ENCODE data around the gene IPCEF1. TPM values are rescaled to one million over a fixed set of nuclear protein-coding genes. Genes with fewer than 3 reads are reported as not detected.

The IPCEF1 gene
- total and polyA plus RNA-seq, 2 donors (not counting 3 experiments of a cell fraction or from before 2014, with no cell fraction given), result 0.01 to 0.51 TPM

DNA sequence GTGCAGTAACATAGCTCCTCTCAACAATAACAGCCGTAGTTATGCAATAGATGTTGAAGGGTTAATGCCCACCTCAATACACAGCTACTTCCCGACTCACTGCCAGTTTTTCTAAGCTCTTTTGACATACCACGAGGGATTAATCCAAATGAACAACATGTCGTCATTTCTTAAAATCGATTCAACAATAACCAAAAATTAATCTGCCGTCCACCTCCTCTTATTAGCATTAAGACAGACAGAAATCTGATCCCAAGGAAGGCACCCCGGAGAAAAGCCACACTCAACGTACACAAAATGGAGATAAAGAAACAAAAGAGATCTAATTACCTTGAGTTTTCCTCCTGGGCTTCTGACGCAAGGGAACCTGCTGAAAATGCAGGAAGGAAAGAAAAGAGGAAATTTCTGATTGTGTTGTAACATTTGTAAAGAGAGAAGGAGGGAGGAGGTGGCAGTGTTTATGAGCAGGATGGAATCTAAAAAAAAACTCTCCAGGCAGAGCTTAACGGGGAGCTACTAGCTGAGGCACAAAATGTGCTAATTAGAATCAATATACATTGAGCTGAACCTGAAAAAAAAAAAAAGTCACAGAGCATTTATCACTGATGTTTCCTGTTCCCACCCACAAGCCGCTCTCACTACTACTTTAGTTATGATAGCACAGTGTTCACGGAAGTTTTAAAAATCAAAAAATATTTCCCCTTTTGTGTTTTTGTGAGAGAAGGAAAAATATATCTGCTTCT lies 109.3 kb downstream of the IPCEF1 start:
- Histone ChIP-seq H3K9me3 (replicated peaks; ENCODE audit: control insufficient read depth, insufficient read depth, low read length) (no peaks in the 10 kb centered on the region), H3K27ac (ENCODE audit: insufficient read depth, low read depth, low read length) (no peak overlapping the region), H3K36me3 (ENCODE audit: control insufficient read depth in 2 of 2, extremely low read depth in 1 of 2, insufficient read depth in 2 of 2, low read length in 2 of 2) (no peaks in the 10 kb centered on the region), H3K4me2 (ENCODE audit: insufficient read depth, low read length) (peak overlapping the region; percentile 76), H3K79me2 (ENCODE audit: control insufficient read depth, insufficient read depth, low read length) (no peaks in the 10 kb centered on the region), H3K9ac (replicated peaks; ENCODE audit: extremely low read depth, insufficient read depth, low read length) (peak overlapping the region; percentile 8), H3K4me1 (ENCODE audit: control insufficient read depth, extremely low read depth, insufficient read depth, low read length) (peaks cover 4% of the 10 kb centered on the region), H4K20me1 (replicated peaks; ENCODE audit: control insufficient read depth, extremely low read depth, insufficient read depth, low read length) (no peaks in the 10 kb centered on the region), H3K4me3 (replicated peaks in 1 of 3; ENCODE audit: insufficient read depth in 1 of 3, low read depth in 1 of 3, low read length in 3 of 3) (peak overlapping the region in 2 of 3 experiments; percentile 21 to 45), H3K9me1 (replicated peaks; ENCODE audit: control insufficient read depth, extremely low read depth, insufficient read depth, low read length) (no peaks in the 10 kb centered on the region), H3K27me3 (ENCODE audit: control insufficient read depth in 2 of 2, insufficient read depth in 2 of 2, low read length in 2 of 2) (peaks cover 0 to 3% of the 10 kb centered on the region in 2 experiments), H2AFZ (ENCODE audit: low read depth, low read length) (peak overlapping the region; percentile 68)
- TF ChIP-seq, protein P1, sequence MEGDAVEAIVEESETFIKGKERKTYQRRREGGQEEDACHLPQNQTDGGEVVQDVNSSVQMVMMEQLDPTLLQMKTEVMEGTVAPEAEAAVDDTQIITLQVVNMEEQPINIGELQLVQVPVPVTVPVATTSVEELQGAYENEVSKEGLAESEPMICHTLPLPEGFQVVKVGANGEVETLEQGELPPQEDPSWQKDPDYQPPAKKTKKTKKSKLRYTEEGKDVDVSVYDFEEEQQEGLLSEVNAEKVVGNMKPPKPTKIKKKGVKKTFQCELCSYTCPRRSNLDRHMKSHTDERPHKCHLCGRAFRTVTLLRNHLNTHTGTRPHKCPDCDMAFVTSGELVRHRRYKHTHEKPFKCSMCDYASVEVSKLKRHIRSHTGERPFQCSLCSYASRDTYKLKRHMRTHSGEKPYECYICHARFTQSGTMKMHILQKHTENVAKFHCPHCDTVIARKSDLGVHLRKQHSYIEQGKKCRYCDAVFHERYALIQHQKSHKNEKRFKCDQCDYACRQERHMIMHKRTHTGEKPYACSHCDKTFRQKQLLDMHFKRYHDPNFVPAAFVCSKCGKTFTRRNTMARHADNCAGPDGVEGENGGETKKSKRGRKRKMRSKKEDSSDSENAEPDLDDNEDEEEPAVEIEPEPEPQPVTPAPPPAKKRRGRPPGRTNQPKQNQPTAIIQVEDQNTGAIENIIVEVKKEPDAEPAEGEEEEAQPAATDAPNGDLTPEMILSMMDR (IDR thresholded peaks at IDR 0.05; ENCODE audit: extremely low read depth in 1 of 2, insufficient read depth in 1 of 2, low read depth in 1 of 2, low read length in 2 of 2), result no peak
- TF ChIP-seq MYC (IDR thresholded peaks at IDR 0.05; ENCODE audit: low read depth, low read length) (no peak), JUN (IDR thresholded peaks at IDR 0.05; ENCODE audit: borderline replicate concordance, insufficient read depth, insufficient read length, low read depth) (no peak), EZH2 (IDR thresholded peaks at IDR 0.05; ENCODE audit: borderline replicate concordance, low read depth, low read length, severe bottlenecking) (no peak), FOS (IDR thresholded peaks at IDR 0.05; ENCODE audit: borderline replicate concordance, insufficient read depth, low read length) (no peak), POLR2A (IDR thresholded peaks at IDR 0.05; ENCODE audit: low read depth, low read length) (no peak), GATA2 (IDR thresholded peaks at IDR 0.05; ENCODE audit: insufficient read depth, insufficient read length, low read depth, low read length) (no peak), POLR2AphosphoS5 (IDR thresholded peaks at IDR 0.05; ENCODE audit: insufficient read depth, low read depth, low read length) (no peak)
- TF ChIP-seq, protein P2, sequence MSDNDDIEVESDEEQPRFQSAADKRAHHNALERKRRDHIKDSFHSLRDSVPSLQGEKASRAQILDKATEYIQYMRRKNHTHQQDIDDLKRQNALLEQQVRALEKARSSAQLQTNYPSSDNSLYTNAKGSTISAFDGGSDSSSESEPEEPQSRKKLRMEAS (IDR thresholded peaks at IDR 0.05; ENCODE audit: insufficient read depth, insufficient read length), result no peak
- CTCF ChIA-PET, result interaction anchor here (0.7 to 2.5 kb wide), 4 partner anchors 9 to 704 kb away, joined by 3 to 11 read pairs (median 4); no protein-coding TSS in a partner anchor
- dilution Hi-C loops (cut with MboI; ENCODE audit: extremely low pct_ligation_motif_present, low sequenced_read_pairs), result no loop called here
- intact Hi-C loops (cut with micrococcal nuclease), result loop anchor here (2.0 kb wide), 1 partner anchor 46 kb away; no protein-coding TSS in a partner anchor
- POLR2A ChIA-PET, result no interaction called here
- peak; percentile 71 for FAIRE-seq
- BruUV-seq (replicated peaks), result TSS peak; percentile 62
- DNase-seq (ENCODE audit: low read depth, low spot score), result peak; percentile 44
